Measurements from ENCODE around the gene AIF1L.

GRCh38 chr9:131048332-131048731 is 48.0 kb upstream of the AIF1L start:
- no peak for TF ChIP-seq CTCF (optimal IDR thresholded peaks at IDR 0.05 in 1 of 3, IDR thresholded peaks at IDR 0.05 in 1 of 3, conservative IDR thresholded peaks at IDR 0.05 in 1 of 3; ENCODE audit: extremely low read depth in 1 of 3, insufficient read depth in 2 of 3, low read length in 3 of 3)
- no peak for TF ChIP-seq EZH2 (IDR thresholded peaks at IDR 0.05; ENCODE audit: low read length)
